Measurements from ENCODE around the gene ZFP90. TPM values are rescaled to one million over a fixed set of nuclear protein-coding genes. Genes with fewer than 3 reads are reported as not detected.

The ZFP90 gene
- total RNA-seq, 4 donors from 2014 or later: 34.3 to 46.4 (median 38.7) TPM

- H3K4me1 ChIP-seq: peaks cover 17 to 18% of the 10 kb centered on the region in 2 donors
- intact Hi-C loops (cut with DNase I): loop anchor here (10.0 kb wide), 1 partner anchor 175 kb away; no protein-coding TSS in a partner anchor
- TF ChIP-seq POLR2A (IDR thresholded peaks at IDR 0.05) (peak in 1 of 2 donors; percentile 50), CTCF (IDR thresholded peaks at IDR 0.05) (no peak)
- H3K36me3 ChIP-seq: no peaks in the 10 kb centered on the region
- H3K27me3 ChIP-seq: no peaks in the 10 kb centered on the region
- peak; percentile 93 to 94 for DNase-seq
- peak overlapping the region; percentile 63 to 91 (median 72) for H3K4me3 ChIP-seq (replicated peaks in 1 of 3)
- 0% methylated on average over 6 to 30 of the region's 56 CpGs for WGBS, 2 donors
- H3K9me3 ChIP-seq: no peaks in the 10 kb centered on the region
- peak overlapping the region in 1 of 3 donors; percentile 31 for H3K27ac ChIP-seq
Observed at GRCh38 chr16:68529931-68530701, 9.0 kb upstream of the ZFP90 start.

- Histone ChIP-seq H3K4me1 (peaks cover 15% of the 10 kb centered on the region in 2 donors), H3K9me3 (no peaks in the 10 kb centered on the region), H3K36me3 (no peaks in the 10 kb centered on the region), H3K27ac (no peak overlapping the region), H3K27me3 (no peaks in the 10 kb centered on the region), H3K4me3 (replicated peaks in 1 of 3) (no peak overlapping the region)
- WGBS, 2 donors: 96 to 98% methylated on average over 5 of the region's 5 CpGs
- DNase-seq: no peak
- intact Hi-C loops (cut with DNase I): loop anchor here (10.0 kb wide), 1 partner anchor 171 kb away; no protein-coding TSS in a partner anchor
- no peak for TF ChIP-seq POLR2A (IDR thresholded peaks at IDR 0.05)
- TF ChIP-seq CTCF (IDR thresholded peaks at IDR 0.05): no peak
Observed at GRCh38 chr16:68533937-68534336, 5.2 kb upstream of the ZFP90 start.

- intact Hi-C loops (cut with DNase I): loop anchor here (10.0 kb wide), 1 partner anchor 169 kb away; no protein-coding TSS in a partner anchor
- Histone ChIP-seq H3K27ac (no peak overlapping the region), H3K9me3 (no peaks in the 10 kb centered on the region), H3K27me3 (no peaks in the 10 kb centered on the region), H3K4me1 (peaks cover 7 to 12% of the 10 kb centered on the region in 2 donors), H3K36me3 (no peaks in the 10 kb centered on the region), H3K4me3 (replicated peaks in 1 of 3) (no peak overlapping the region)
- TF ChIP-seq POLR2A (IDR thresholded peaks at IDR 0.05): no peak
- WGBS, 2 donors: 72 to 75% methylated on average over 1 of the region's 1 CpG
- no peak for DNase-seq
Observed at GRCh38 chr16:68535331-68535730, 3.8 kb upstream of the ZFP90 start.

GRCh38 chr16:68539711-68540239 is 684 bp downstream of the ZFP90 start:
- H3K9me3 ChIP-seq: no peaks in the 10 kb centered on the region
- peak overlapping the region in 2 of 3 donors; percentile 89 to 100 for H3K4me3 ChIP-seq (replicated peaks in 1 of 3)
- no peaks in the 10 kb centered on the region for H3K27me3 ChIP-seq
- peaks cover 0 to 3% of the 10 kb centered on the region in 2 donors for H3K36me3 ChIP-seq
- intact Hi-C loops (cut with DNase I): loop anchor here (10.0 kb wide), 1 partner anchor 165 kb away; no protein-coding TSS in a partner anchor
- TF ChIP-seq CTCF (IDR thresholded peaks at IDR 0.05) (no peak), POLR2A (IDR thresholded peaks at IDR 0.05) (no peak)
- peak overlapping the region in 2 of 3 donors; percentile 67 to 90 for H3K27ac ChIP-seq
- peak; percentile 5 for DNase-seq
- peaks cover 0 to 6% of the 10 kb centered on the region in 2 donors for H3K4me1 ChIP-seq
- 4 to 5% methylated on average over 12 to 19 of the region's 19 CpGs for WGBS, 2 donors

GRCh38 chr16:68548947-68549346 is 9.9 kb downstream of the ZFP90 start:
- no peaks in the 10 kb centered on the region for H3K27me3 ChIP-seq
- no peaks in the 10 kb centered on the region for H3K4me1 ChIP-seq
- peaks cover 3 to 12% of the 10 kb centered on the region in 2 donors for H3K36me3 ChIP-seq
- H3K27ac ChIP-seq: no peak overlapping the region
- 90 to 91% methylated on average over 4 of the region's 4 CpGs for whole genome bisulfite sequencing, 2 donors
- H3K9me3 ChIP-seq: no peaks in the 10 kb centered on the region
- H3K4me3 ChIP-seq (replicated peaks in 1 of 3): no peak overlapping the region
- intact Hi-C loops (cut with DNase I): no loop called here
- DNase-seq: no peak
- TF ChIP-seq POLR2A (IDR thresholded peaks at IDR 0.05): no peak
- no peak for TF ChIP-seq CTCF (IDR thresholded peaks at IDR 0.05)
